ENCODE measurements around the gene SERF2.

Gene SERF2

GRCh38 chr15:43791993-43792760 is at the start of gene SERF2:
SERF2 (plus strand) TSS chr15:43792320; CDS start chr15:43792377, 57 bp downstream.
- ATAC-seq: peak; percentile 94

DNA sequence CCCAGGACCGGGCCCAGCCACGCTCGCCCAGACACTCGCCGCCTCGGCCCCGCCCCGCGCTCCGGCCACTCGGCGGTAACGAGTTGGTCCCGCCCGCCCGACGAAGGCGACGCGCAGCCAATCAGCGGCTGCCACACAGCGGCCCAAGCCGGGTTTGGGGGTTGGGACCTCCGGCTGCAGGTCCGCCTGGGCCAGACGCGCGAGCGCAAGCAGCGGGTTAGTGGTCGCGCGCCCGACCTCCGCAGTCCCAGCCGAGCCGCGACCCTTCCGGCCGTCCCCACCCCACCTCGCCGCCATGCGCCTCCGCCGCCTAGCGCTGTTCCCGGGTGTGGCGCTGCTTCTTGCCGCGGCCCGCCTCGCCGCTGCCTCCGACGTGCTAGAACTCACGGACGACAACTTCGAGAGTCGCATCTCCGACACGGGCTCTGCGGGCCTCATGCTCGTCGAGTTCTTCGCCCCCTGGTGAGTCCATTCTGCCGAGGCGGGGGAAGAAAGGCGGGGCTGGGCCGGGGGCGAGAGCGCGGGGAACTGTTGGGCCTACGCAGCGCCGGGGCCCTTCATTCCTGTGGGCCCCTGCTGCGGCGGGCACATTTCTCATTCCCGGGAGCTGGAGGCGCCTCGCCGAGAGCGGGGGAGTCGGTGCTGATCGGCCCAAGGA is 45.7 kb upstream of the SERF2 start, which contains the start of gene PDIA3:
Gene PDIA3 (plus strand): TSS at position 194 of the 658 bp plus-strand sequence. CDS start 102 bp downstream, at position 296.
- peak; percentile 83 for ATAC-seq

- ATAC-seq: peak; percentile 39 to 53
These were observed 45.2 kb upstream of the SERF2 start for GRCh38 chr15:43746903-43747309.

DNA sequence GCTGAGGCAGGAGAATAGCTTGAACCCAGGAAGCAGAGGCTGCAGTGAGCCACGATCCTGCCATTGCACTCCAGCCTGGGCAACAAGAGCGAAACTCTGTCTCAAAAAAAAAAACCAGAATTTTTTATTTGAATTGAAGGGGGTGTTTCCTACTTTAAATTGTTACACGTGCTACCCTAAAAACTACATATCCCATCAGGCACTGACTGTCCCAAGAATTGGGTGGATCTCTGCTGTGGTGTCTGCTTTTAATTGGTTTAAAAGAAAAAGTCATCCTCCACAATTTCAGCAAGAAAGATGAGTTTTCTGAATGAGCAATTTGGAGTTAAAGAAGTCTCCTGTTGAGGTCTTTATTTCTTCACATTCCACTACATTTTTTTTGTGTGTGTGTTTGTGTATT is 43.7 kb upstream of the SERF2 start:
- ATAC-seq: peak in 1 of 2 donors; percentile 11

GRCh38 chr15:43749690-43750345 is 42.3 kb upstream of the SERF2 start:
- ATAC-seq: peak; percentile 33 to 36

- no peak for ATAC-seq
These were observed 40.2 kb upstream of the SERF2 start for GRCh38 chr15:43751885-43752284.

DNA sequence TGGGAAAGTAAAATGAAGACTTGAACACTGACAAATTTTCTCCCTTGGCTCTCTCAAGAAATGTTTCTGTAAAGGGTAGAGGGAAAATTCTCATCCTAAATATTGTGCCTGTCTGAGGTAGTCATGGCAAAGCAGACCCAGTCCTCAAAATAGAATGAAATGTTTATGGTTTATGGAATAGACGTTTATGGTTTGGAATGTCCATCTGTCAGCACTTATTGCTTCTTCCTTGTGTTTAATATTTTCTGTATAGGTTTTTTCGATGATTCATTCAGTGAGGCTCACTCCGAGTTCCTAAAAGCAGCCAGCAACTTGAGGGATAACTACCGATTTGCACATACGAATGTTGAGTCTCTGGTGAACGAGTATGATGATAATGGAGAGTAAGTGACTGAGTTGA is 29.3 kb upstream of the SERF2 start:
- no peak for ATAC-seq

GRCh38 chr15:43763819-43764446 is 28.2 kb upstream of the SERF2 start:
- no peak for ATAC-seq

- peak in 1 of 2 donors; percentile 53 for ATAC-seq
These were observed 22.4 kb upstream of the SERF2 start for GRCh38 chr15:43769584-43770228.

- ATAC-seq: no peak
These were observed 20.3 kb upstream of the SERF2 start for GRCh38 chr15:43771816-43772215.

- ATAC-seq: no peak
These were observed 19.5 kb upstream of the SERF2 start for GRCh38 chr15:43772624-43773023.

DNA sequence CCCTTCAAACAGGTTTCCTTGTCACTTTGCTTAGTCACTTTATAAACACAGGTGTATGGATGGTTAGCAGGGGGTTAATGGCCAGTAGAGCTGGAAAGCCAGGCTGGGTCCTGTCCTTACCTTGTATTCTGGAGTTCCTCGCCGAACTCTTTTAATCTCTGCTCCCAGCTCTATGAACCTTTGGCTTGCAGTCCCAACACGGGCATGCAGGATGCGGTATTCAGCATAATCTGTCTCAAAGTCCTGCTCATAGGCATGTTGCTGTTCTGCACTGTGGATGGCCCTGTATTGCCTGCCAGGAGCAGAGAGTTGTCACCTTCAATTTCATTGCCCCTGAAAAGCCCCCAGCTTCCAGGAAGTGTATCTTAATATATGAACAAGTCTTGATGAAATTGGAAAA is 18.1 kb upstream of the SERF2 start:
- no peak for ATAC-seq

- ATAC-seq: no peak
These were observed 16.6 kb upstream of the SERF2 start for GRCh38 chr15:43775411-43775965.

- ATAC-seq: peak; percentile 22 to 25
These were observed 15.9 kb upstream of the SERF2 start for GRCh38 chr15:43776101-43776717.

DNA sequence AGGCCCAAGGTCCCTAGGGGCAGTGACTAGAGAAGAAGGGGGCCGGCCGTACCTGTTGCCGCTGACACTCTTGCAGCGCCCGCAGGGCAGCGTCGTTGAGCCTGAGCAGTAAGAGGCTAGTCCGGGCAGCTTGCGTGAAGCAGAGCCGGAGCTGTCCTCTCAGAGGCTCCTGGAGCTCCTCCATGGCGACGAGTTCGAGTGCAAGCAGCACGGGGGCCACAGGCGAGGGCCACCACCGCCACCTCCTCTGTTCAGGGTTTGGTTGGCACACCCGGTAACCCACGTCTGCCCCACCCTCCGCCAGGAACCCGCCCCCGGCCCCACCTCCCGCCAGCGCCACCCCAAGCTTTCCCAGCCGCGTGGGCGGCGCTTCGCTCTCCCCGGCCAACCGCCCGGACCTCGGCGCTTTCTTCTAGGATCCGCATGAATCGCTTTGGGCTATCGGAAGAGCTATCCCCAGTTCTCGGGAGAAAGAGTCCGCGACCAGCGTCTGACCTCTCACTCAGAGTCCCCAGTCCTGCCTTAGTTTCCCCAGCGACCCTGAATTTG is 15.3 kb upstream of the SERF2 start, which contains the start of gene ELL3:
Gene ELL3 (minus strand): TSS at position 249 of the 549 bp plus-strand sequence. CDS start 65 bp downstream, at position 184.
- ATAC-seq: peak; percentile 64 to 65

DNA sequence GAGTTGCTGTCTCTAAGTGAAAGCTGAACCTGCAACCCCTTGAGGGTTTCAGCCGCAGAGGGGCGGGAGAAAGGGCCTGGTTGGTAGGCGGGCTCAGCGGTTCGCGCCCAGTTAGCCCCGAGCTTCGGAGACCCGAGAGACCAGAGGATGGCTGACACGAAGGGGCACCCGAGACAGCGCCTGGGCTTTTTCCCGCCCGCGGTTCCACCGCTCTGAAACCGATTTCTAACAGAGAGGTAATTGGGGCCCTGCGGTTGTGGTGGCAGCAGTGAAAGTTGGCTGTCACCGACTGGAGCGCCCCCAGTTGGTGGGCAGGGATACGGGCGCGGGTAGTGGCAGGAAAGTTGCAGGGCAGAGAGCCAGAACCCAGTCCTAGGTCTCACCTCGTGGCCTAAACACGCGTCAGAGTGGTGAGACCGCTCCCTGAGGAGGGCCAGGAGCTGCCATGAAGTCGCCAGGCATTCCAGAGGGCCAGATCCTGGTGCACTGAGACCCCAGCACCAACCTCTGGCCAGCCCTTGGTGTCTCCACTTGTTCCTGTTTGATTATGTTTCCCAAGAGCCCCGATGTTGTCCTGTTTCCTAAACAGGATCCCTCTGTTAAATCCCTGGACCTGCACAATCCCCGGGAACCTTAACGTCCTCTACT is 14.7 kb upstream of the SERF2 start:
- peak; percentile 80 to 81 for ATAC-seq

DNA sequence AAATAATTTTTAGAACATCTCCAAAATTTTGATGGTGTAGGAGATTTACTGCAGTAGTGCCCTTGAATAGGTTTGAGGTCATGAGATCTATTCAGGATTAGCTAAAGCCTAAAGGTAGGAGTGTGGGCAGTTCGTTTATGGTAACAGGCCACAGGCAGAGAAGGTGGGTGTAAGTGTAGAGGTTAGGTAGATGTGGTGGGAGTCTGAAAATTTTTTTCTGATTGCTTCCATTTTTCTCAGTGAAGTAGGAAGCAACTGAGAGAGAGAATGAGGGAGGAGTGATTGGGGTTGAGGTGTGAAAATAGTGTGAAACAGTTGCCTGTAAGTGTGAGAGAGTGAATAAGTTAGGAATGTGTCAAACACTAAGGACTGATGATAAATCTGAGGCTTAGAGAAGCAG is 13.1 kb upstream of the SERF2 start:
- ATAC-seq: no peak

DNA sequence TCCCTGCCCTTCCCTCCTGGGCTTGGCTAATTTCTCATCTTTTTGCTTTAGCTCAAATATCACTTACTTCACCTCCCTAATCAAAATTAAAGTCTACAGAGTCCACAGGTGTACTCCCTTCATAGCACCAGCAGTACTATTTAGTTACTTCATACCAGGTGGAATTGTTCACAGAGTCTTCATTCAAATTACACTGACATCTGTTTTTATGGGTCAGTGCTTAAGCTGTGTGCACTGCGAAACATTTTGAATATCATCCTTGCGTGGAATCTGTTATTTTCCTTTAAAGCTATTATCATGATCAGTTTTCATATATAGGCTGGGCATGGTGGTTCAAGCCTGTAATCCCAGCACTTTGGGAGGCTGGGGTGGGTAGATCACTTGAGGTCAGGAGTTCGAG is 2.7 kb upstream of the SERF2 start:
- ATAC-seq: no peak

DNA sequence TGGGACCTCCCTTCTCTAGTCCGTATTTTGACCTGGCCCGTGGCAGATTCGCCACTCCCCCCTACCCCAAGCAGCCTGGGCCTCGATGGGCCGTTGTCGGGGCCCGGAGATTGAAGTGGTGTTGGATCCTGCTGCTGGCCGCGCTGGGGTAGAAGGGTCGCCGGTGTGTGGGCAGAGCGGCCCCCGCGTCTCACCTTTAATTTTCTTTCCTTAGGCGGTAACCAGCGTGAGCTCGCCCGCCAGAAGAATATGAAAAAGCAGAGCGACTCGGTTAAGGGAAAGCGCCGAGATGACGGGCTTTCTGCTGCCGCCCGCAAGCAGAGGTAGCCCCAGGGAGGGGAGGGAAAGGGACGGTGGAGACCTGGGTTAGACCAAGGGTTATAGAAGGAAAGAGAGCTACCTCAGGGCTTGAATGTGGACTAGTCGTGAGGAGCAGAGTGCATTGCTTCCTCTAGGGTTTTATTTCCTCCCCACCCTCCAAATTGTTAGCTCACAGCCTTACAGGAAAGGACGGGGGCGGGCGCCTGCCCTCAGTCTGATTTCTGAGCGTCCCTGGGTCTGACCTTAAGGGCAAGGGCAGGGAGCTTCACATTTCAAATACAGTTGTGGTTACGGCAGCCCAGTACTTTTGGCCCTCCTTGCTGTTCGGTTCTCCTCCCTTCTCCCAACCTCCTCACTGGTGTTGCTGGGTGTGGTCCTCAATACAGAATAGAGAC is 799 bp downstream of the SERF2 start:
- ATAC-seq: no peak

GRCh38 chr15:43793647-43794046 is 1.5 kb downstream of the SERF2 start:
- ATAC-seq: no peak

Data from activated CD4-positive, CD25-positive, alpha-beta regulatory T cell treated with anti-CD3 and anti-CD28 coated beads, Interleukin-2, amount 50 U/mL, for 24 hours (primary cell).